ENCODE data around the gene SBF2.

Gene SBF2

DNA sequence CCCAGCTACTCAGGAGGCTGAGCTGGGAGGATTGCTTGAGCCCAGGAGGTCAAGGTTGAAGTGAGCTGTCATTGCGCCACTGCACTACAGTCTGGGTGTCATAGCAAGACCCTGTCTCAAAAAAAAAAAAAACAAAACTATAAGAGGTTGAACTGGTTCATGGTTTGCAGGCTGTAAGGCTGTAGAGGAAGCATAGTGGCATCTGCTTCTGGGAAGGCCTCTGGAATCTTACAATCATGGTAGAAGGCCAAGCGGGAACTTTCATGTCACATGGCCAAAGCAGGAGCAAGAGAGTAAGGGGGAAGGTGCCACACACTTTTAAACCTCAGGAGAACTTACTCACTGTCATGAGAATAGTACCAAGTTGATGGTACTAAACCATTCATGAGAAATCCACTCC, 520.5 kb downstream of the SBF2 start:
- DNase-seq (ENCODE audit: low read depth): no peak

DNA sequence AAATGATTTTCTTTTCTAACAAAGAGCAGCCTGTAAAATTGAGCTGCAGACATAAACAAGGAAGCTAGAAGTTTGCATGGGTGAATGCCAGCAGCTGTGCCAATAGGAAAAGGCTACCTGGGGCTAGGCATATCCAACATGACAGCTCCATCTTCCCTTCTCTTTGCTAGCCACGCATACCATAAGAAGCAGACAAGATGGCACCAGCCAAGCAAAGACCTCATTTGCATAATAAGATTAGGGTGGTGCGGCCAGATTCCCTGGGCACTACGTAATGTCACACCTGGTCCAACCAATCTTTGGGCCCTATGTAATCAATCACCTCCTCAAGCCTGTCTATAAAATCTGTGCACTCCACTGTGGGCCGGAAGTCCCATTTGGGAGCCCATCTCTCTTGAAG, 521.8 kb downstream of the SBF2 start:
- DNase-seq (ENCODE audit: low read depth): no peak

DNA sequence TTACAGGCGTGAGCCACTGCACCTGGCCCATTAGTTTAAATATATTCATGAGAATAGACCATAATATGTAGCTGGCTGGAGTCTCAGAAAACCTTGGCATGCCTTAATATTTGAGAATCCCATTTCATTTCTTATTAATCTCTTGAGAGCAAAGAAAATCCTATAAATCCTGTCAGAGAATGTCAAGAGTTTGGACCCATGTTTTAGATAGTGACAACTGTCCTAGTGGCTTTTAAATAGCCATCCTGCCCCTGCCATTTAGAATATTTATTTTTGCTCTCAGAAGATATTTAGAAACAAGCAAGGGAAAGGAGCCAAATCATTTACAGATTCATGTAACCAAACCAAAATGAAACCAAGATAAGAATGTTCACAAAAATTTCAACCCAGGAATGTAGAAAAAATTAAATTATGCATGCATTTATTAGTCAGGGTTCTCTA, 522.9 kb downstream of the SBF2 start:
- DNase-seq (ENCODE audit: low read depth): no peak

DNA sequence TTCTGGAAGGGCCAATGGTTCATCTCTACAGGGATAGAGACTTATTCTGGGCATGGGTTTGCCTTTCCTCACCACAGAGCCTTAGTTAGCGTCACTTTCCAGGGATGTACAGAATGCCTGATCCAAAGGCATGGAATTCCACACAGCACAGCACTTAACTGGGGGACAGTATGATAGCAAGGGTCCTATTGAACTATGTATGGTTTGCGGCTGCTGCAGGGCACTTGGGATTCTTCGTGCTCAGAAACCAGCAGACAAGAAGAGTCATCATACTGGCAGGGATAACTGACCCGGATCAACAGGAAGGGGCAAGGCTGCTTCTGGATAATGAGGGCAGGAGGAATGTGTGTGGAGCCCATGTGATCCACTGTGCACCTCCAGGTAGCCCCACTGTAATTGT, 524.4 kb downstream of the SBF2 start:
- no peak for DNase-seq (ENCODE audit: low read depth)

DNA sequence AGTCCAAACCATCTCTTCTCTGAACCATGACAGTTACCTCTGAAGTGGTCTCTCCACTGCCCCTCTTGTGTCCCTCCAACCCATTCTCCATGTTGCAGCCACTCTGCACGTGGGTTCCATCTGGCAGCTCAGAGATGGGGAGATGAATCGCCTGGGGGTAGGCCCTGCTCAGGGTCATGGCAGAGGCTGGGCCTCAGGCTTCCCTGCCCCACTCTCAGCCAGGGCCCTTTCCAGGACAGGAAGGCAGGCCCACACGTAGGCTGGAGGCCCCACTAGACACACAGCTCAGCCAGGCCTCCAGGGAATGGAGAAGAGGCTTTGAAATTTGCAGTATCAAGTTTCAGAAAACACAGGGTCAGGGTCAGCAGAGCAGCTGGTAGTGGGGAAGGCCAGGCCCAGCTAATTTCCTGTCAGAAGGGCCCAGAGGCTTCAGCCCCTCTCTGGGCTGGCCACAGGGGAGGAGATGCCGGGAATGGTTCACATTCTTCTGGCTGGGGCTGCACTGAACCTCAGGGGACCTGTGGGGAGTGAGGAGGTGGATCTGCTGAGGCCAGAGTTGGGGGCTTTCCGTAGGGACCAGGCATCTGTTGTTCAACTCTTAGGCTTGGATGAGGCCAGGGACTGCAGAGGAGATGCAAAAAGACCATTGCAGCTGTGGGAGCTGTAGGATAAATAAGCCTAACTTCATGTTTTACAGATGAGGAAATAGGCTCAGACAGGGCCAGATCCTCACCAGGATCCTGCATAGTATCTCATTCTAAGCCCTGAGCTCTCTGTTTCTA, 528.5 kb downstream of the SBF2 start:
- DNase-seq (ENCODE audit: low read depth): no peak

DNA sequence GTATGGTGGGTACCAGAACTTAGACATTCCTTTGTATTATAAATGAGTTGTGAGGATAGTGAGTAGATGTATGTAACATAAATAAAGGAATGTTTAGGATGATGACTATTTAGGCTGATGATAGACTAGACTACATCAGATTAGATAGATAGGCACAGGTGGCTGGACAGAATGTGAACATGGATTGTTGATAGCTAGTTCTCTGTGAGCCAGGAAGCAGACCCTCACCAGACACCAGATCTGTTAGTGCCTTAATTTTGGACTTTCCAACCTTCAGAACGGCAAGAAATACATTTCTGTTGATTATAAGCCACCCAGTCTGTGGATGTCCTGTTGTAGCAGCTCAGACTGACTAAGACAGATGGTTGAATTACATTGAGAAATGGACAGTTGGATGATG, 530.7 kb downstream of the SBF2 start:
- DNase-seq (ENCODE audit: low read depth): no peak

DNA sequence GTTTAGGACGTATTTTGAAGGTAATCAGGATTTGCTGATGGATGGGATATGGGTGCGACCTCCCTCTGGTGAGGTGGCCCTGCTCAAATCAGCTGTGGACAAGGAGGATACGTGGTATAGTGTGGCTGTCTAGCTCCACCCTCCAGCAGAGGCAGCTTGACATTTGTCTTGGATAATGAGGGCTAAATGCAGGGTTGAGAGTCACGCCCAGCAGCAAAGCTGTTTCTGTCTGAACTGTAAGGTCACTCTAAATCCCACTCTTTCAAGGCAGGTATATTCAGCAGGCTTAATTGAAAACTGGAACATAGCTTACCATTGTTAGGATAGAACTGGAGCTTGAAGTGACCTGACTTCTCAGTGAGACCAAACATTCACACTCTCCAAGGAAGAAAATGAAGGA, 531.5 kb downstream of the SBF2 start:
- no peak for DNase-seq (ENCODE audit: low read depth)

DNA sequence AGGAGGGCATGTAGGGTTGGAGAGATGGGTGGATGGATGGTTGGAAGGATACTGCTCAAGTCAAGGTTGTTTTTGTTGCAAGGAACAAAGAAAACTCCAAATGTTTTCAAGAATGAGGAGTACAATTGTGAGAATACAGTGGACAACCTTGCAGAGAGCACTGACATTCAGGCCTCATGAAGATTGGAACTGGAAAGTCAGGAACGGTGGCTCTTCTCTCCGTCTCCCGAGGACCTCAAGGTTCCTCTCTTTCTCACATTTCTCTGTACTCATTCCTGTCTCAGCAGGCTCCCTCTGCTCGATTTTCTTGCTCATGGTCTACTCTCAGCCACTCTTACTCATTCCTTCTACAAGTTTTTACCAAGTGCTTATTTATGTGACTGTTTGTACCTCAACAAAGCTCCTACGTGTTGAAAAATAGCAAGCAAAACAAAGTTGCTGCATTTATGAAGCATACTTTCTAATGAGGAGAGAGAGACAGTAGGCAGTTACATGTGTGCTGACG, 532.5 kb downstream of the SBF2 start:
- DNase-seq (ENCODE audit: low read depth): no peak

DNA sequence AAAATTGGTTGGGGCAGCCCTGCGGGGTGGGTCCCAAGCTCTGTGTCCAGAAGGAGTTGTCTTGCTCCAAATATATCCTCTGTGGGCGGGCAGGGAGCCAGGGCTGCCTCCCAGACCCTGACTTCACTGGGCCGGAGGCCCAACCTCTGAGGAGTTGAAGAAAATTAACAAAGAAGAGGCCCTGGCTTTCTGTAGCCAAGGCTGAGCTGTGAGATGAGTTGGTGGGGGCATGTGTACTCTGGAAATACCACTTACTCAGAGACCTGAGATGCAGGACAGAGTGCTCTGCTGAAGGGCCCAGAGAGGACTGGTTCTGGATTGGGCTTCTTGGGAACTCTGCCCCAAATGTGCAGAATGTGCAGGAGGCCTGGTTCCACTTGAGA, 533.8 kb downstream of the SBF2 start:
- no peak for DNase-seq (ENCODE audit: low read depth)

DNA sequence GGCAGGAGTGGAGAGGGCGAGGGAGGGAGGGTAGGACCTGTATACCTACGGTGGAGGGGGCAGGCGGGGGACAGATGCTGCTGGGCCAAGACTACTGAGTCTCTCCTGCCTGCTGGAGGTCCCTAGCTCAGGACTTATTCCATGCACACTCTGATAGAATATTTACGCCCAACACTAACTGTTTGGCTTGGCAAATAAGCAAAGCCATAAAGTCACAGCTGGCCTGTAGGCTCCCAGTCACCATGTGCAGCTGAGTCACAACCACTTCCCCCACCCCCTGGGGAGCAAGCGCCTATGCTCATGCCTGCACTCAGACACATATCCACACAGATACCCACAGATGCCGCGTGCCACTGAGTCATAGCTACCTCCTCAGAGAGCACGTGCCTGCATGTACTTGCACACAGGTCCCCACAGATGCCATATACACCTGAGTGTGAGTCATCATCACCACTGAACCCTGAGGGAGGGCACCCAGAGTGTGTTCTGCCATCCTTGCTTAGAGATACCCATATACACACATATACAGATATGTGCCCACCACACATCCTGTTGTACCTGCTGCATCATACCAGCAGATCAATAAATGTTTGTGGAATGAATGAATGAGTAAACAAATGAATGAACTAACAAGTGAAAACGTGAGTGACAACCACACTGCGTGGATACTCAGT, 534.4 kb downstream of the SBF2 start:
- DNase-seq (ENCODE audit: low read depth): peak; percentile 96

DNA sequence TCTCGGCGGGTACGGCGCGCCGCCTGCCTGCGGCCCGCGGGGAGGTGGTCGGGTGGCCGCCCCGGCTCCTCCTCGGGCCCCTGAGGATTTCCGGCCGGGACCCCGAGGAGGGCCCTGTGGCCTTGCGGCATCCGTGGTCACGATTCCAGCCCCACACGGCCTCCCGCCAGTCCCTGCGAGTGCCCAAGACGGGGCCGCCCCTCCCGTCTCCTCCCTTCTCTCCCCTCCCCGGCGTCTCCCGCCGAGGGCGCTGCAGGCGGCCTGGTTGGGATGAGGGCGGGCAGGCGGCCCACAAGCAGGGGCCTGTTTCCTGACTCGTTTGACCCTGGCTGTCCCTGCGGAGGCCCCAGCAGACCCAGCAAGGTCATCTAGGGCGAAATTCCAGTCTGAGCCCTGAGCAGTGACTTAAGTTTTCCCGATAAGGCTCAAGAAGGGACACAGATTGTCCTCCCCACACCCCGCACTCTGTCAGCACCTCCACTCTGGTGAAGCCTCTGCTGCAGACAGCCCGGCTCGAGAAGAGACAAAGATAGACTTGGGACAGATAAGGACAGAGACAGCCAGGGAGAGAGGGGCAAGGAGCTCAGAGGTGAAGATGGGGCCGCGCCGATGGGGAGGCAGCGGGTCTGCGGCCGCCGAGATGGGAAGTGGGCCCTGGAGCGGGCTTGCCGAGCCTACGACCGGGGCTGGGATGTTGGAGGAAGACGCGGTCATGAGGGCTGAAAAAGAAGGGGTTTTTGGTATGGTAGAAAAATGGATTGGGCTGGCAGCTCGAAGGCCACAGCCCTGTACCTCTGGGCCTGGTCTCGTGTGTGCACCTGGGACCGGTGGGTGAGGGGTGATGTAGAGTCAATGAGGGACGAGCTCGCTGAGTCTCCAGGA, 535.1 kb downstream of the SBF2 start:
- no peak for DNase-seq (ENCODE audit: low read depth)

DNA sequence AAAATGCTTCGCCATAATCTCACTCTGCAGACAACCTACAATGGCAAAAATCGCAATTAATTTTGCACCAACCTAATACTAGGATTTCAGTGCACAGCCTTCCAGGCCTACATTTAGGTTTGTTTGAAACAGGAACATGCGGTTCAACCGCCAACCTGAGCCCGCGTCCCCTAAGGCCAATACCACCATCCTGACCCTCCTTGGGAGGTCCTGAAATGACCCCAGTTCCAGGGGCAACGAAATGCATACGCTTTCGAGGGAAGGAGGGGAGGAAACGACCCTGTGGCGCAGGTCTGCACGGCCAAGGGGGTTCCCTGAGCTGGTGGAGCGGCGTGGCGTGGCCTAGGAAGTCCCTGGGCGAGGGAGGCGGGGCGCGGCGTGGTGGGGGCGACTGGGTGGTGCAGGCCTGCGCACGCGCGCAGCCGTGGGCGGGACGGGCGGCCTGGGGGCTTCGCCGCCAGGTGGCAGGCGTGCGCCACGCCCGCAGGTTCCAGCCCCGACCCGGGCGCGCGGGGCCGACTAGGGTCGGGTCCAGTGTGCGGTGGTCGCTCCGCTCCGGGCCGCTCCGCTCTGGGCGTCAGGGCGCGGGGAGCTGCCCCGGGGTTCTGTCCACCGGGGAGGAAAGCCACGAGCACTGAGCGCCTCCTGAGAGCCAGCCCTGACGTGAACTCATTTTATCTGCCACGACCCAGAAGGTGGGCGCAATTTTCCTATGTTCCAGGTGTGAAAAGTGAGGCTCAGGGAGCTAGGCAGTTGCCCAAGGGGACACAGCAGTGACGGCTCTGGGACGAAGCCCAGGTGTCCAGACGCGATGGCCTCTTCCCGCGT, 536.0 kb downstream of the SBF2 start:
- DNase-seq (ENCODE audit: low read depth): peak; percentile 89

DNA sequence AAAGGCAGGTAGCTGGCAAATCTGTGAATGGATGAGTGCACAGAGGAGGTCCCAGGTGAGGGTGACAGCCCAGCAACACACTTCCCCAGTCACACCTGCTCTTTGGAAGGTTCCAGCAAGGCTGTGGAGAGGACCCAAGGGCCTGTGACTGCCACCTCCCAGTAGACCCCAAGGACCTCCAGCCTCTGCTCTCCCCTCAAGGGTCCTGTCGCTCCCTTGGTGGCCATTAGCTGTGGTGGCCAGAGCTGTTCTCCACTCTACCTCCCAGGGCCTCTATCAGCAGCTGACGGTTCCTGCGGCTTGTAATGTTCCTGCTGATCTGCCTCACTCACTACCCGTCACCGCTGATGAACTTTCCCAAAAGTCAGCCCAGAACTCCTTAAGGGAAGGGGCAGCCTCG, 537.1 kb downstream of the SBF2 start:
- DNase-seq (ENCODE audit: low read depth): no peak

DNA sequence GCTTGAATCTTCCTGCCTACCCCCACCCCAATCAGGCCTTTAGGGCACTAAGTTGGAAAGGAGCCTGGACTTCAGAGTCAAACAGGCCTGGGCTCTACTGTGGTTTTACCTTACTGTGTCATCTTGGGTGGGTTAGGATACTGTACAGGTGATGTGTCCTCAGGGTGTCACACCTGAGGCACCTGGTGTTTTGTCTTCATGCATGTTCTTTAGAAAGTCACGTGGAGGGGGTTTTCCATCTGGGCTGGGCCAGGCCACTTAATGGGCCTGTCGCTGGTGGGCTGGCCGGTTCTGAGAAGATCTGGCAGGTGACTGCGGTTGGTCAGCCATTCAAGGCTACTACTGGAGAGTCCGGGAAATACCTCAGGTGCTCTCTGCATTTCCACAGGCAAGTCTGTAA, 537.6 kb downstream of the SBF2 start:
- DNase-seq (ENCODE audit: low read depth): no peak

DNA sequence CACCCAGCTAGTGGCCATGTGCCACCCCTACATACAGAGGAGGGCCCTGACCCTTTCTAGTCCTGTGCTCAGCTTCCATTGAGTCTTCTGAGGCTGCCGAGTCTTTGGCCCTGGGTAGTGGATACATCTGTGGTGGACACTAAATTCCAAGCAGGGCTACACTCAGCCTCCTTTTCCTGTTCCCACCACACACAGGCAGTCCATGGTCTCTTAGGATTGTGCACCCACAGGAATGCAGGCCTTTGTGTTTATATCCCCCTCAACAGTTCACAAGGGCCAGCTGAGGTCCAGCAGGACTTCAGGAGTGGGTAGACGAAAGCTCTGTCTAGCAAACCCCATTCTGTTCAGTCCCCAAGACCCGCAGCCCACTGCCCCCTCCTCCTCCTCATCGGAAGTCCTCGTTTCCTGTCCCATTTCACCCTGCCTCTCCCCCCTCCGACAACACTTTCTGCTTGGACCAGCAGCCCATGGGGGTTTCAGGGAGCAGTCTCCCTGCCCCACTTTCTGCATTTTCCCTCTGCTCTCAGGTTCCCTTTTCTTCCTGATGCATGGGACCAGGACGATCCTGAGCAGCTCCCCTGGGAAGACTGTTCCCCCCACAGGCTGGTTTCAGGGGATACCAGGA, 538.3 kb downstream of the SBF2 start:
- DNase-seq (ENCODE audit: low read depth): no peak

DNA sequence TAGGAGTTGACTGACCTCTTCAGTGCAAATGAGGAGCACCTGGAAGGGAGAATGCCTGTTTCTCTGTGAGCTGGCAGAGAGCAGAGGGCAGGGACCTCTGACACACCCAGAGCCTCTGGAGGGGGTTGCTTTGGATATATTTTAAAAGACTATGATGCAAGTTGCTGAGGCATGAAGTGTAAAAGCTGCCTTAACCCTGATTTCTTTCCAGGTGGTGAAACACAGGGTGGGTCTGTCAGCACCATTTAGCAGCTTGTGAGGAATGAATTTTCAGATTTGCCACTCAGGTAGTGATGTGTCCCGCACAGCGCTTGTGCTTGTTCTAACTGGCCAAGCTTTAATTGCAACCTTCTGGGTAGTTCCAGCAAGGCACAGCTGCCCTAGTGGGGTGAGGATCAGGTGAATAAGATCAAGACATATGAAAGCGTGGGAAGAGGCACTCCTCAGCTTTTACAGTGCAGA, 540.0 kb downstream of the SBF2 start:
- DNase-seq (ENCODE audit: low read depth): no peak

DNA sequence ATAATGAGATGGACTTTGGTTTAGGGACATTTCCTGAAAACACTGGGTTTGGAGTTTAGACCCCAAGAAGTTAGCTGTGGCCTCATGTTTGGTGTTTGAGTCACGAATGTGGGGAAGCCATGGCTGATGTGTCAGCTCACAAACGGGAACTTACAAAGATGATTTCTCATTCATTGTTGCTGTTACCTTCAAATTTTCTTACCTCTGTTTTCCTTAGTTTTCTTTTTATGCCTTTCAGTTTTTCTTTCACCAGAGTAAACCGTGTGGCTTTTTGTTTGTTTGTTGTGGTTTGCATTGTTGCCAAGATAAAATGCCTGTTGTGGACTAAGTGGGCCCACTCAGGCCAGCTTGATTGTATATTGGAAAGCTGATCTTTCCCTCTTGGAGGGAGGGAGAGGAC, 541.0 kb downstream of the SBF2 start:
- DNase-seq (ENCODE audit: low read depth): no peak

DNA sequence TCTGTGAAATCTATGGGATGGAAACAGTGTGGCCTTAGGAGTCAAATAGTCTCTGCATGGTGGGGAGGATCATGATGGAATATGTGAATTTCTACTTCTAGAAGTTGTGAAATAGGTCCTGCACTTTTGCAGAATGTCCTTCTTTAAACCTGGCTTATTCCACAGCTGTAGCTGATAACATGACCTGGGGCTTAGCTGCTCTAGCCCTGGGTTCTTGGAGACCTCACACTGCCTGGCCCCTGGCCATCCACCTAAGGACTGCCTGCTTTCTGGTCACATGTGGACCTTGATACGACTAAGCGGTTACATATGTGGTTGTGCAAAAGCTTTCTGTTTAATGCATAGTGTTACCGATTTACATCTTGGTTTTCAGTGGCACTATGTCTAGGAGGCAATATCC, 541.9 kb downstream of the SBF2 start:
- no peak for DNase-seq (ENCODE audit: low read depth)

DNA sequence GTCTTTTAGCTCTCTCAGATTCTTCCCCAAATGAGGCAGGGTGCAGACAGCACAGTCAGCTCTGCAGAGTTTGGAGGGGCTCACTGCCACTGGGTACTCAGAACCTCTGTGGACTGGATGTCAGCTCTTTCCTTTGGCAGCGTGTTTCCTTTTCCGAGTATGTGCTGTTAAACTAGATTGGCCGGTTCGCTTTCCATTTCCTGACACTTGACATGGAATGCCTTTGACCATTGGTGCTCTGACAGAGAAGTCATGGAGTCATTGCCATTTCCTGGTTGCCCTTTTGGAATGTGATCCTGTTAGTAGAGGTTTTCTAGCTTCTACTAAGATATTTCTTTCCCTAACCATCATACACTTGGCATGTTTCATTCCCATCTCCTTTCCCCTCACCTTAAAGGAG, 543.5 kb downstream of the SBF2 start:
- no peak for DNase-seq (ENCODE audit: low read depth)

DNA sequence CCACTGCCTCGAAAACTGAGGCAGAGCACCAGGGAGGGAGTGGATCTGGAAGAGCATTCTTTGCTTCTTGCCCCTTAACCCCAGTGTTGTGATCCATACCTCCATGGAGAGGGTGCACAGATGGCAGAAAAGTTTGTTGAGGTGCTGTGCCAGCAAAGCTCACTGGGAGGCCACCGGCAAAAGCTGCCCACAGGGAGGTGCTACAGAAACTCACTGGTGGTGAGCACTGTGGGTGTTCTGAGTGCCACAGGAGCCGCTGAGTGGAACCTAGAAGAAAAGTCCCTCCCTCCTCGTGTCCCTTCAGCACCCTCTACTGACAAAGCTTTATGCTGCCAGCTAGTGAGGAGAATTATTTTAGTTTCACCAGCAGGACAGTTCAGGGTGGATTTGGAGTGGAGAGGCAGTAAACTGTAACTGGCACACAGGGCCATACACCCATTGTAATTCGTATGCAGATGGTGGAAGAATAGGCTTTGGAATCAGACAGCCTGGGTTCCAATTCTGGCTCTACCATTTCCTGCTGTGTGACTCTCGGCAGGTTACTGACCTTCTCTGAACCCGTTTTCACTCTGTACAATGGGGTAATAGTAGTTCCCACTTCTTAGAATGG, 545.6 kb downstream of the SBF2 start:
- no peak for DNase-seq (ENCODE audit: low read depth)

DNA sequence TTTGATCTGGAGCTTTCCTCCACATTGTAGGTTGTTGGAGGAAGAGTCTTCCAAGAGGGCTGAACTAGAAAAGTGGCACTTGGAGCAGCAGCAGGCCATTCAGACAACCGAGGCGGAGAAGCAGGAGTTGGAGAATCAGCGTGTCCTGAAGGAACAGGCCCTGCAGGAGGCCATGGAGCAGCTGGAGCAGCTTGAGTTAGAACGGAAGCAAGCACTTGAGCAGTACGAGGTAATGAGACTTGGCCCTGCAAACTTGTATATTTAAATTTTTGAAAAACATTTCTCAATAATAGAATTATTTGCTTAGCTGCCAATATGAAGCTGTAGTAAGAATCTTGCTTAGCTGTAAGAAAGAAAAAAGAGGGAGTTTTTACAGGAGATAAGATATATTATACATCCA, 546.2 kb downstream of the SBF2 start:
- no peak for DNase-seq (ENCODE audit: low read depth)
